Heart right ventricle (tissue), 16 donors: ENCODE results near the gene GPR158. TPM values are rescaled to one million over a fixed set of nuclear protein-coding genes. Genes with fewer than 3 reads are reported as not detected.

Experiments used
- ATAC-seq, 8 donors: fragments of 200-7000 bp; cut with Tn5 transposase; one replicate each; pipeline ENCODE4 v1.9.1; 2020; ENCODE audit warnings: mild to moderate bottlenecking in 8 of 8, moderate library complexity in 8 of 8, moderate number of reproducible peaks in 1 of 8
- DNase-seq, 2 donors: peaks; one replicate each; pipeline ENCODE4 v3.0.0-alpha.2; 2020
- H3K27ac ChIP-seq, 10 donors: fragments of 200-600 bp; sonication (generic) in 2 of 10; one replicate each; pipeline versions ENCODE4 v1.5.0 to v1.8.0; 2020 to 2022; ENCODE audit warnings: mild to moderate bottlenecking in 3 of 10
- H3K27me3 ChIP-seq, 7 donors: fragments of 200-600 bp; one replicate each; pipeline ENCODE4 v1.8.0; 2021 to 2022; ENCODE audit warnings: mild to moderate bottlenecking in 2 of 7
- H3K36me3 ChIP-seq, 9 donors: fragments of 200-600 bp; sonication (generic) in 1 of 9; one replicate each; pipeline versions ENCODE4 v1.5.0 to v1.8.0; 2020 to 2022; ENCODE audit warnings: mild to moderate bottlenecking in 2 of 9
- H3K4me1 ChIP-seq, 9 donors: fragments of 200-600 bp; sonication (generic) in 1 of 9; one replicate each; pipeline versions ENCODE4 v1.5.0 to v1.8.0; 2020 to 2022; ENCODE audit warnings: mild to moderate bottlenecking in 4 of 9
- H3K4me3 ChIP-seq, 10 donors: fragments of 200-600 bp; sonication (generic) in 2 of 10; one replicate each; pipeline versions ENCODE4 v1.5.0 to v1.8.0; 2020 to 2022; ENCODE audit warnings: mild to moderate bottlenecking in 7 of 10, moderate library complexity in 2 of 10
- H3K9me3 ChIP-seq, 11 donors: fragments of 200-600 bp in 10 of 11; sonication (generic) in 2 of 11; one replicate each; pipeline versions ENCODE4 v1.5.0 to v1.8.0; 2013 to 2022; ENCODE audit warnings: mild to moderate bottlenecking in 2 of 11, control low read depth in 1 of 11, moderate library complexity in 1 of 11
- CTCF ChIP-seq, 9 donors: fragments of 200-600 bp; sonication (generic) in 2 of 9; IDR thresholded peaks; one replicate each; pipeline versions ENCODE4 v1.5.0 to v1.8.0; 2021 to 2022; ENCODE audit warnings: antibody characterized with exemption in 9 of 9, mild to moderate bottlenecking in 5 of 9, moderate library complexity in 1 of 9
- WGBS, 2 donors: extraction: QIAGEN DNeasy Blood & Tissue Kit; methylation state at CpG; one replicate each; pipeline ENCODE4 v1.1.7; 2013; ENCODE audit warnings: inconsistent platforms in 1 of 2; 5-methylcytosine and 5-hydroxymethylcytosine counted together
- intact Hi-C, 10 donors: fragments of 100-400 bp; cut with DNase I; formaldehyde crosslinking; loops; one replicate each; pipeline versions ENCODE4 v1.11.1 to v1.14.2; 2022
- polyA plus RNA-seq, 2 donors: library from polyadenylated mRNA; stranded (reverse); fragments of 200-250 nt; gene quantifications; one replicate each; pipeline ENCODE4 v1.2.3, GENCODE V29; 2013
- total RNA-seq, 10 donors: library from RNA; stranded (reverse); fragmentation: NEBNext Ultra II Directional in 3 of 10; extraction: Animal tissue kit (Norgen Biotek cat#: 25700) in 3 of 10; gene quantifications; one replicate each; pipeline versions ENCODE4 v1.2.1 to v1.2.4, GENCODE V29; 2021 to 2023
- donor health status: Arrhythmogenic right ventricular cardiomyopathy.
- donor health status: ischemic (EF 13 %, LVEDD 7.1; RV severe dilation, severe dysfunction).
- donor health status: healthy with polysubstance abuse.
- donor health status: DM: no; HTN: yes; CAD: no.
- donor health status: DM: no; HTN: no; CAD: no.
- donor health status: ischemic (EF 25% LVEDD 6.9; RV normal size, moderate dysfunction).
- donor health status: ischemic (EF 25% LVEDD 5.7; RV mildly dilated, moderate dysfunction).
- donor health status: healthy.
- donor health status: DM: yes; HTN: yes; CAD: no.
- donor health status: Ischemic cardiomyopathy.
- donor health status: ischemic (EF 35%, LVEDD 5.7; RV mildly dilated, moderate dysfunction).
- donor health status: nonischemic (EF 11% LVEDD 7.7; RV severe dilation, severe dysfunction).
- donor health status: DM: yes; HTN: yes; CAD: no.
- donor health status: PGD.
- donor health status: ischemic (EF 29% LVEDD 5.4; RV normal size, mild dysfunction).
- donor health status: nonischemic (EF 23%, LVEDD 6.1; RV moderate dilation, normal function).

Gene GPR158
- total and polyA plus RNA-seq, 12 donors: under 0.01 to 0.04 TPM; not detected in 10

GRCh38 chr10:25441270-25441669 is 266.5 kb downstream of the GPR158 start:
- Histone ChIP-seq H3K4me3 (no peak overlapping the region), H3K27me3 (no peaks in the 10 kb centered on the region), H3K27ac (peak overlapping the region in 3 of 10 donors; percentile 26 to 66 (median 57)), H3K9me3 (no peaks in the 10 kb centered on the region), H3K36me3 (no peaks in the 10 kb centered on the region), H3K4me1 (peaks cover 0 to 7% (median 0%) of the 10 kb centered on the region in 9 donors)
- TF ChIP-seq CTCF (IDR thresholded peaks at IDR 0.05): no peak
- ATAC-seq (peak; percentile 72 to 97 (median 94)), DNase-seq (peak in 1 of 2 donors; percentile 14)
- intact Hi-C loops: no loop called here
- 15 to 21% methylated on average over 1 of the region's 1 CpG for WGBS, 2 donors

- no peak overlapping the region for H3K27ac ChIP-seq
- intact Hi-C loops: no loop called here
- WGBS, 2 donors: 81 to 92% methylated on average over 6 of the region's 6 CpGs
- H3K36me3 ChIP-seq: no peaks in the 10 kb centered on the region
- no peak overlapping the region for H3K4me3 ChIP-seq
- no peaks in the 10 kb centered on the region for H3K9me3 ChIP-seq
- ATAC-seq (no peak), DNase-seq (no peak)
- H3K27me3 ChIP-seq: no peaks in the 10 kb centered on the region
- H3K4me1 ChIP-seq: peaks cover 0 to 7% (median 0%) of the 10 kb centered on the region in 9 donors
- no peak for TF ChIP-seq CTCF (IDR thresholded peaks at IDR 0.05)
These were observed 269.5 kb downstream of the GPR158 start for GRCh38 chr10:25444266-25444665.

- H3K4me1 ChIP-seq: no peaks in the 10 kb centered on the region
- no peak overlapping the region for H3K4me3 ChIP-seq
- H3K36me3 ChIP-seq: no peaks in the 10 kb centered on the region
- H3K27me3 ChIP-seq: no peaks in the 10 kb centered on the region
- WGBS, 2 donors: 77 to 83% methylated on average over 4 of the region's 4 CpGs
- ATAC-seq (no peak), DNase-seq (no peak)
- no peak overlapping the region for H3K27ac ChIP-seq
- intact Hi-C loops: no loop called here
- H3K9me3 ChIP-seq: peaks cover 0 to 24% (median 2%) of the 10 kb centered on the region in 11 donors
- TF ChIP-seq CTCF (IDR thresholded peaks at IDR 0.05): no peak
These were observed 276.6 kb downstream of the GPR158 start for GRCh38 chr10:25451401-25451800.

GRCh38 chr10:25453619-25454018 is 278.8 kb downstream of the GPR158 start:
- H3K4me3 ChIP-seq: no peak overlapping the region
- ATAC-seq: no peak
- no peaks in the 10 kb centered on the region for H3K27me3 ChIP-seq
- peaks cover 0 to 24% (median 2%) of the 10 kb centered on the region in 11 donors for H3K9me3 ChIP-seq
- no peaks in the 10 kb centered on the region for H3K4me1 ChIP-seq
- no peak for DNase-seq
- WGBS, 2 donors: 55 to 92% methylated on average over 1 of the region's 1 CpG
- H3K36me3 ChIP-seq: no peaks in the 10 kb centered on the region
- TF ChIP-seq CTCF (IDR thresholded peaks at IDR 0.05): no peak
- no peak overlapping the region for H3K27ac ChIP-seq
- intact Hi-C loops: no loop called here
